Measurements from ENCODE around the gene FSTL5. TPM values are rescaled to one million over a fixed set of nuclear protein-coding genes. Genes with fewer than 3 reads are reported as not detected.

The FSTL5 gene
- total and polyA plus RNA-seq, 10 of the 15 experiments (the other 5 are each of a cell fraction or from before 2014, with no cell fraction given): 0.04 to 2.4 (median 0.08) TPM; not detected in 4

DNA sequence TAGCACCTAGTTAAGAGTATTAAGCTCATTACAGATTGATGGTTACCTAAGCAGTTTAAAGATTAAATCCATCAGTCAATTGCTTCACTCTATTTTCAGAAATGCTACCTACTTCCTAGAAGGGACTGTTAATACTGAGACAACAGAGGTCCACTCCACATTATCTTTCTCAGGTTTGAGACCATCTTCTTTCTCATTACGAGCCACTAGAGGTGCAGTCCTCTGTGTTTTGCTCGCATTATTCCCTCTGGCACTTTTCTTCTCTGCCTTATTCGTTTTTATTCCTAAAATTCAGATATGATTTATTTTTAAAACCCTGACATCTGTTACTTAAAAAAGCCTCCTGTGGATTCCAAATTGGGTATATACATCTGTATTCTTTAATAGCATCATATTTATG is 459.1 kb downstream of the FSTL5 start:
- FAIRE-seq: no peak
- Histone ChIP-seq H3K79me2 (ENCODE audit: control insufficient read depth, insufficient read depth, low read length) (no peaks in the 10 kb centered on the region), H3K36me3 (ENCODE audit: control insufficient read depth in 2 of 2, insufficient read depth in 2 of 2, low read length in 1 of 2) (no peaks in the 10 kb centered on the region), H4K20me1 (ENCODE audit: control insufficient read depth, insufficient read depth) (no peaks in the 10 kb centered on the region), H3K4me1 (ENCODE audit: control insufficient read depth, insufficient read depth, low read length) (no peaks in the 10 kb centered on the region), H3K9ac (ENCODE audit: control insufficient read depth, insufficient read depth, low read length) (no peak overlapping the region), H3K9me3 (replicated peaks; ENCODE audit: control insufficient read depth, insufficient read depth, low read length) (no peaks in the 10 kb centered on the region), H3K4me2 (ENCODE audit: control insufficient read depth, insufficient read depth) (no peak overlapping the region), H3K4me3 (no peak overlapping the region), H3K27ac (ENCODE audit: control insufficient read depth, insufficient read depth) (no peak overlapping the region), H2AFZ (ENCODE audit: control insufficient read depth, low read depth, low read length) (no peak overlapping the region), H3K27me3 (replicated peaks in 1 of 2; ENCODE audit: control insufficient read depth in 2 of 2, insufficient read depth in 2 of 2, low read length in 1 of 2) (no peaks in the 10 kb centered on the region)
- WGBS (ENCODE audit: insufficient coverage, insufficient replicate concordance, low lambda C conversion rate, missing lambda C conversion rate): 2% methylated on average over 3 of the region's 3 CpGs
- CTCF ChIA-PET: interaction anchor here (1.9 to 2.1 kb wide), 2 partner anchors 8 to 136 kb away, joined by 5 to 7 read pairs; no protein-coding TSS in a partner anchor
- no peak for DNase-seq (ENCODE audit: low read depth, low spot score)
- in situ Hi-C loops (cut with MboI) (no loop called here), intact Hi-C loops (cut with micrococcal nuclease; ENCODE audit: unreplicated experiment) (no loop called here)
- TF ChIP-seq NR2F1 (conservative IDR thresholded peaks at IDR 0.05): no peak
- TF ChIP-seq, protein P1, sequence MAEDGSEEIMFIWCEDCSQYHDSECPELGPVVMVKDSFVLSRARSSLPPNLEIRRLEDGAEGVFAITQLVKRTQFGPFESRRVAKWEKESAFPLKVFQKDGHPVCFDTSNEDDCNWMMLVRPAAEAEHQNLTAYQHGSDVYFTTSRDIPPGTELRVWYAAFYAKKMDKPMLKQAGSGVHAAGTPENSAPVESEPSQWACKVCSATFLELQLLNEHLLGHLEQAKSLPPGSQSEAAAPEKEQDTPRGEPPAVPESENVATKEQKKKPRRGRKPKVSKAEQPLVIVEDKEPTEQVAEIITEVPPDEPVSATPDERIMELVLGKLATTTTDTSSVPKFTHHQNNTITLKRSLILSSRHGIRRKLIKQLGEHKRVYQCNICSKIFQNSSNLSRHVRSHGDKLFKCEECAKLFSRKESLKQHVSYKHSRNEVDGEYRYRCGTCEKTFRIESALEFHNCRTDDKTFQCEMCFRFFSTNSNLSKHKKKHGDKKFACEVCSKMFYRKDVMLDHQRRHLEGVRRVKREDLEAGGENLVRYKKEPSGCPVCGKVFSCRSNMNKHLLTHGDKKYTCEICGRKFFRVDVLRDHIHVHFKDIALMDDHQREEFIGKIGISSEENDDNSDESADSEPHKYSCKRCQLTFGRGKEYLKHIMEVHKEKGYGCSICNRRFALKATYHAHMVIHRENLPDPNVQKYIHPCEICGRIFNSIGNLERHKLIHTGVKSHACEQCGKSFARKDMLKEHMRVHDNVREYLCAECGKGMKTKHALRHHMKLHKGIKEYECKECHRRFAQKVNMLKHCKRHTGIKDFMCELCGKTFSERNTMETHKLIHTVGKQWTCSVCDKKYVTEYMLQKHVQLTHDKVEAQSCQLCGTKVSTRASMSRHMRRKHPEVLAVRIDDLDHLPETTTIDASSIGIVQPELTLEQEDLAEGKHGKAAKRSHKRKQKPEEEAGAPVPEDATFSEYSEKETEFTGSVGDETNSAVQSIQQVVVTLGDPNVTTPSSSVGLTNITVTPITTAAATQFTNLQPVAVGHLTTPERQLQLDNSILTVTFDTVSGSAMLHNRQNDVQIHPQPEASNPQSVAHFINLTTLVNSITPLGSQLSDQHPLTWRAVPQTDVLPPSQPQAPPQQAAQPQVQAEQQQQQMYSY (CRISPR knock-in tag; IDR thresholded peaks at IDR 0.05): no peak
- TF ChIP-seq EED (IDR thresholded peaks at IDR 0.05; ENCODE audit: low read depth): no peak
- TF ChIP-seq KAT2A (conservative IDR thresholded peaks at IDR 0.05; ENCODE audit: control insufficient read depth, low read depth, low read length): no peak
- no peak for TF ChIP-seq EP300 (IDR thresholded peaks at IDR 0.05; ENCODE audit: borderline replicate concordance in 1 of 2, control insufficient read depth in 1 of 2, low read depth in 2 of 2, low read length in 2 of 2)
- no peak for TF ChIP-seq PML (IDR thresholded peaks at IDR 0.05; ENCODE audit: low read length)
- TF ChIP-seq ZSCAN29 (IDR thresholded peaks at IDR 0.05): no peak
- TF ChIP-seq, protein P2, sequence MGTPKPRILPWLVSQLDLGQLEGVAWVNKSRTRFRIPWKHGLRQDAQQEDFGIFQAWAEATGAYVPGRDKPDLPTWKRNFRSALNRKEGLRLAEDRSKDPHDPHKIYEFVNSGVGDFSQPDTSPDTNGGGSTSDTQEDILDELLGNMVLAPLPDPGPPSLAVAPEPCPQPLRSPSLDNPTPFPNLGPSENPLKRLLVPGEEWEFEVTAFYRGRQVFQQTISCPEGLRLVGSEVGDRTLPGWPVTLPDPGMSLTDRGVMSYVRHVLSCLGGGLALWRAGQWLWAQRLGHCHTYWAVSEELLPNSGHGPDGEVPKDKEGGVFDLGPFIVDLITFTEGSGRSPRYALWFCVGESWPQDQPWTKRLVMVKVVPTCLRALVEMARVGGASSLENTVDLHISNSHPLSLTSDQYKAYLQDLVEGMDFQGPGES (IDR thresholded peaks at IDR 0.05): no peak
- no peak for TF ChIP-seq HDAC6 (IDR thresholded peaks at IDR 0.05; ENCODE audit: unreplicated experiment)
- TF ChIP-seq TCF3 (IDR thresholded peaks at IDR 0.05; ENCODE audit: borderline replicate concordance, insufficient read depth, low read depth, low read length): no peak
- no peak for TF ChIP-seq CREM (IDR thresholded peaks at IDR 0.05; ENCODE audit: low read depth)
- TF ChIP-seq, protein P3, sequence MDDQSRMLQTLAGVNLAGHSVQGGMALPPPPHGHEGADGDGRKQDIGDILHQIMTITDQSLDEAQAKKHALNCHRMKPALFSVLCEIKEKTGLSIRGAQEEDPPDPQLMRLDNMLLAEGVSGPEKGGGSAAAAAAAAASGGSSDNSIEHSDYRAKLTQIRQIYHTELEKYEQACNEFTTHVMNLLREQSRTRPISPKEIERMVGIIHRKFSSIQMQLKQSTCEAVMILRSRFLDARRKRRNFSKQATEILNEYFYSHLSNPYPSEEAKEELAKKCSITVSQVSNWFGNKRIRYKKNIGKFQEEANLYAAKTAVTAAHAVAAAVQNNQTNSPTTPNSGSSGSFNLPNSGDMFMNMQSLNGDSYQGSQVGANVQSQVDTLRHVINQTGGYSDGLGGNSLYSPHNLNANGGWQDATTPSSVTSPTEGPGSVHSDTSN (IDR thresholded peaks at IDR 0.05; ENCODE audit: insufficient replicate concordance, low read depth, low read length): no peak
- TF ChIP-seq MTA3 (IDR thresholded peaks at IDR 0.05; ENCODE audit: borderline replicate concordance, low read length): no peak
- TF ChIP-seq, protein P4, sequence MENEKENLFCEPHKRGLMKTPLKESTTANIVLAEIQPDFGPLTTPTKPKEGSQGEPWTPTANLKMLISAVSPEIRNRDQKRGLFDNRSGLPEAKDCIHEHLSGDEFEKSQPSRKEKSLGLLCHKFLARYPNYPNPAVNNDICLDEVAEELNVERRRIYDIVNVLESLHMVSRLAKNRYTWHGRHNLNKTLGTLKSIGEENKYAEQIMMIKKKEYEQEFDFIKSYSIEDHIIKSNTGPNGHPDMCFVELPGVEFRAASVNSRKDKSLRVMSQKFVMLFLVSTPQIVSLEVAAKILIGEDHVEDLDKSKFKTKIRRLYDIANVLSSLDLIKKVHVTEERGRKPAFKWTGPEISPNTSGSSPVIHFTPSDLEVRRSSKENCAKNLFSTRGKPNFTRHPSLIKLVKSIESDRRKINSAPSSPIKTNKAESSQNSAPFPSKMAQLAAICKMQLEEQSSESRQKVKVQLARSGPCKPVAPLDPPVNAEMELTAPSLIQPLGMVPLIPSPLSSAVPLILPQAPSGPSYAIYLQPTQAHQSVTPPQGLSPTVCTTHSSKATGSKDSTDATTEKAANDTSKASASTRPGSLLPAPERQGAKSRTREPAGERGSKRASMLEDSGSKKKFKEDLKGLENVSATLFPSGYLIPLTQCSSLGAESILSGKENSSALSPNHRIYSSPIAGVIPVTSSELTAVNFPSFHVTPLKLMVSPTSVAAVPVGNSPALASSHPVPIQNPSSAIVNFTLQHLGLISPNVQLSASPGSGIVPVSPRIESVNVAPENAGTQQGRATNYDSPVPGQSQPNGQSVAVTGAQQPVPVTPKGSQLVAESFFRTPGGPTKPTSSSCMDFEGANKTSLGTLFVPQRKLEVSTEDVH (IDR thresholded peaks at IDR 0.05; ENCODE audit: low read depth, partially characterized antibody): no peak
- SMC1A ChIA-PET (ENCODE audit: uncharacterized antibody, unreplicated experiment): interaction anchor here (0.7 to 3.5 kb wide), 3 partner anchors 9 to 516 kb away, joined by 3 to 16 read pairs (median 3); no protein-coding TSS in a partner anchor
- peak; percentile 39; the same call in 2 of the 3 replicates for ATAC-seq
- no TSS peak for BruUV-seq (replicated peaks)
- POLR2A ChIA-PET: no interaction called here
- RAD21 ChIA-PET (ENCODE audit: unreplicated experiment): no interaction called here

All from GM12878 (cell line).